GM19193 (cell line): Measurements from ENCODE around the gene ECE2.

ENCODE experiments used
- POLR2A ChIP-seq: IDR thresholded peaks from 4 replicates; pipeline ENCODE4 v1.6.1; 2011; ENCODE audit not compliant: insufficient read depth, insufficient read length; ENCODE audit errors: extremely low read depth

ECE2 gene

DNA sequence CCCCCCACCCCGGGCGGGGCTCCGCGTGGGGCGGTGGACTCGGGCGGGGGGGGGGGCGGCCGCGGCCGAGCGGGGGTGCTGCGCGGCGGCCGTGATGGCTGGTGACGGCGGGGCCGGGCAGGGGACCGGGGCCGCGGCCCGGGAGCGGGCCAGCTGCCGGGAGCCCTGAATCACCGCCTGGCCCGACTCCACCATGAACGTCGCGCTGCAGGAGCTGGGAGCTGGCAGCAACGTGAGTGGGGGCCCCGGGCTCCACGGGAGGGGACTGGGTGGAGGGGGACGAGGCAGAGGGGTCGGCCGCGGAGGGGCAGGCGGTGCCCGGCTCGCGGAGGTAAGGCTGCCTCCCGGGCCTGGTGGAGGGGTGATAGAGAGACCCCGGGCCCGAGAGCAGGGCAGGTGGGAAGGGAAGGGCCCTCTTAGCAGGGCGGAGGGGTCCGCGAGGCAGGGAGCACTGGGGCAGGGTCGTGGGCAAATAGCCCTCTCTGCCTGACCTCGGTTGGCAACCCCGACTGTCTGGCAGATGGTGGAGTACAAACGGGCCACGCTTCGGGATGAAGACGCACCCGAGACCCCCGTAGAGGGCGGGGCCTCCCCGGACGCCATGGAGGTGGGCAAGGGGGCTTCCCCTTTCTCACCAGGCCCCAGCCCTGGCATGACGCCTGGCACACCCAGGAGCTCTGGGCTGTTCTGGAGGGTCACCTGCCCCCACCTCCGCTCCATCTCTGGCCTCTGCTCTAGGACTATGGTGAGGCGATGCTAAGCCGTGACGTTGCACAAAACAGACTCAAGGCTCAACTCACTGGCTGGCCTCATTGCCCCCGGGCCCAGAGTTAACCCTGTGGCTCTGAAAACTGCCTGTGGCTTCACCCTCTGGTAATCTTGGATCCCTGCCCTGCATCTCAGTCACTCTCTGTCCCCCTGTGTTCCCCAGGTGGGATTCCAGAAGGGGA, at the start of gene ECE2:
TSS of gene ECE2 (plus strand) at position 62 of the 950 bp plus-strand sequence. CDS start at position 194, 132 bp downstream.
- TF ChIP-seq POLR2A, result no peak

DNA sequence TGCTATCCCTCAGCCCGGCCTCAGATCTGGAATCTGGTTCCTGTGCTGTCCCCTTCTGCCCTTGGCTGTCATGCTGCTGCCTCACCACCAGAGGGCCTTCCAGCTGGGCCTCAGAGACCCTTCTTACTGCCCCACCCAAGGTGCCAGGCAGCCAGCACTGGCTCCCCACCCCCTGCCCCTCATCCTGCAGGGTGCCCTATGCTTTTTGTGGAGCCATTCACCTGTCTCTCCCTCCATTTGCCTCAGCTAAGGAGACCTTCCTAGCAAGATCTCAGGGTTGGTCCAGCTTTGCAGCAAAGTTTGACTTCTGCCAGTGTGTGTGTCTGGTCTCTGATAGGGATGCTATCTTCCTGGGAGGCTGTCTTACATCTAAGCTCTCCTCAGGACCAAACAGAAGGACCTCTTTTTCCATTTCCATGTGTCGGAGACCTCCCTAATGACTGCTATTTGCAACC, 48.3 kb upstream of the ECE2 start:
- no peak for TF ChIP-seq POLR2A

DNA sequence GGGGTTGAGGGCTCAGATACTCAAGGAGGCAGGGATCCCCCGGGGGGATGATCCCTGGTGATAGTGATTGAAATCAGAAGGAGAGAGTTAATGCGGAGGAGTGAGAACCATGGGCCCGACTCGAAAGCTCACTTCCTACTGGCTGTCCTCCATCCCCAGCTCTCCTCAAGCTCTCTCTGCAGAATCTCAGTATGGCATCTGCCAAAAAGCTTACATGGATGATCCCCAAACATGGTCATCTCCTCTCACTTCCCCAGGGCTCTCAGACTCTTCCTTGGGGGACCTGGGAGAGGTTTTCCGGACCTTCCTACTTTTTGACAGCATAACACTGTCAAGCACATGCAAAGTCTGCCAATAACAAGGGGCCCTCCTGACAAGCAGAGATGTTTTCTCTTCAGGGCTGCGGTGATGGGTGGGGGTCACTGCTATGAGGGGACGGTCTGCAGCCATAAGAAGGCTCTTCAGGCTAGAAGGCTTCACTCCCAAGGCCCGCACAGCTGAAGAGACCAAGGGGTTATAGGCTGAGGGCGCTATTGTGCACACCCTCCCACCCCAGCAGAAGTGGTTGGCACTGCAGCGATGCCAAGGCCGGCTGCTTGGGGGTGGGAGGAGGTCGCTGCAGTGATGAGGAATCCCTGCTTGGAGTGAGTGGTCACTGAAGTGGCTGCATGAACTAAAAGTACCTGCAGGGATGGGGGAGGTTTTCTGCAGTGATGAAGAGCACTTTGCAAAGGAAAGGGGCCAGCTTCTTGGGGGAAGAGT, 47.3 kb upstream of the ECE2 start:
- TF ChIP-seq POLR2A, result no peak

DNA sequence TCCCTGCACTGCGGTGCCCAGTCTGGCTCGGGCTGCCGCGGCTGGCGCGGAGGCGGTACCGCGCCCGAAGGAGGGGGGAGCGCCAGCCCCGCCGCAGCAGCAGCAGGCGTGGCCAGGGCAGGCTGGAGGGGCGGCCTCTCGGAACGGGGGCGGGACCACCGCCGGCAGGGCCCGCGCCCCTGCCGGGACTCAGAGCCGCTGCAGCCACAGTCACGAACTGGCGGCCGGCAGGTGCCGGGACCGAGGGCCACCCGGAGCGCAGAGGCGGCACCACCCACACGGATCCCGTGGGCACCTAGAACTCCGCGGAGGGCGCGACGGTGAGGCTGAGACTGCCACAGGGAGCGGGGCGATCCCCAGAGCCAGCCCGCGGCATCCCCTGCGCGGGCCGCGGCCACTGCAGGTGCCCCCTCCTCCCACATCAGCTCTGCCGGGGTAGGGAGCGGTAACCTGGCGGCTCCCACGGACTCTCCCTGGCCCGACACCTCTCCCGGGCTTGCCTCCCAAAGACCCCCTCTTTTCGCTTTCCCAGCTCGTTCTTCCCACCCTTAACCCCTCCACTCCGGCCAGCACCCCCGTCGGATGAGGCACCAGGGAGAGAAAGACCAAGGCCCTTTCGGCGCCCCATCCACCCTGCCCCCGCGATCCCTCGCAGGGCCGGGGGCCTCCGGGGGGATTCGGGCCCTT, 46.3 kb upstream of the ECE2 start, which contains the start of gene VWA5B2:
TSS of gene VWA5B2 (plus strand) at position 192 of the 687 bp plus-strand sequence. CDS start 944 bp downstream, outside the sequence.
- TF ChIP-seq POLR2A, result no peak

DNA sequence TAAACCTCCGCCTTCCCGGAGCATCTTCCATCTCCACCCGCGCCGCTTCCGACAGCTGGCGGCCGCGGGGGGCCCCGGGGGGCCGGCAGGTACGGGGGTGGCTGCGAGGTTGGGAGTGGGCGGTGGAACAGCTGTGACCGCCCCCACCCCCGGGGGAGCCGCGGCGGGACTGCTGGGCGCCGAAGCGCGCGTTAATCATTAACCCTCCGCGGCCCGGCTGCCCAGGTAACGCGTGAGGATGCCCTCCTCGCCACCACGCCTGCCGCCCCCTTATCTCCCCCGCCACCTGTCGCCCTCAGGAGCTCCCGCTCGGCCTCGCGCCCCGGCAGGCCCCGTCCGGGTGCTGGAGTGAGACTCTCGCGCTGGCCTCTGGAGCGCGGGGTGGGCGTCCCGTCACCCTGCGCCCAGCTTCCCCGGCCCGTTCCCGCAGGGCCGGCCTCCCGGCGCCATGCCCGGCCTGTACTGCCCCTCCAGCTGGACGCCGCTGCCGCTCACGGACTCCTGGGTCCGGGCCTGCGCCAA, 45.7 kb upstream of the ECE2 start:
- no peak for TF ChIP-seq POLR2A

DNA sequence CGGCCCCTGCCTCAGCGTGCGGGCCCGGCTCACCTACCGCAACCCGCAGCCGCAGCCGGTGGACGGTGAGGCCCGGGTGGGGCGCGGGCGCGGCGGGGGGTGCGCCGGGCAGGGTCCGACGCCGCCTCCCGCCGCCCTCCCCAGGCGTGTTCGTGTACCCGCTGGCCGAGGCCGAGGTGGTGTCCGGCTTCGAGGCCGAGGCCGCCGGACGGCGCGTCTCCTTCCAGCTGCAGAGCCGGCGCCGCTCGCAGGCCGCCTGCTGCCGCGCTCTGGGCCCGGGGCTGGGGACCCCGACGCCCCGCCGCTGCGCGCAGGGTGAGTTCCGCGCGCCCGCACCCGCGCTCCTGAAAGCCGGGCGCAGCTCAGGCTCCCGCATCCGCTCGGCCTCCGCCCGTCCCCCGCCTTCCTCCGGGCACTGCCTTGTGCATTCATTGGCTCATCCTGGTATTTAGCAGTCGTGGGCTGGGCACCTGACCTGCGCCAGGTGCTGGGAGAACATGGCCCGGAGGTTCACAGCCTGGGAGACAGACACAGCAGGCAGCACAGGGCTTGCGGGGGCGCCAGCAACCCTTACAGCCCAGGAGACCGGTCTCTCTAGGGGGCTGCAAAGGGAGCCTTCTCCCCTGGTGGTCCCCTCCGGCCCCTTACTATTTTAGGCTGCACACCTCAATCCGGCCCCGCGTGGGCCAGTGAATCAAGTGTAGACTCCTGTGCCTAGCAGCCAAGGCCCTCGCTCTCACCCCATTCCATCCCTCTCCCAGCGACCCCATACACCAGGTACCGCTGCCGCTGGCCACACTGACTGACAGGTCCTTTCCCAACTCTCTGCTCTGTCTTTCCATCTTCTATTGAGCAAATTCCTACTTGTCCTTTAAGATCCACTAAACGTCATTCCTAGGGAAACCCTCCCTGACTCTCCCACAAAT, 45.0 kb upstream of the ECE2 start:
- no peak for TF ChIP-seq POLR2A

DNA sequence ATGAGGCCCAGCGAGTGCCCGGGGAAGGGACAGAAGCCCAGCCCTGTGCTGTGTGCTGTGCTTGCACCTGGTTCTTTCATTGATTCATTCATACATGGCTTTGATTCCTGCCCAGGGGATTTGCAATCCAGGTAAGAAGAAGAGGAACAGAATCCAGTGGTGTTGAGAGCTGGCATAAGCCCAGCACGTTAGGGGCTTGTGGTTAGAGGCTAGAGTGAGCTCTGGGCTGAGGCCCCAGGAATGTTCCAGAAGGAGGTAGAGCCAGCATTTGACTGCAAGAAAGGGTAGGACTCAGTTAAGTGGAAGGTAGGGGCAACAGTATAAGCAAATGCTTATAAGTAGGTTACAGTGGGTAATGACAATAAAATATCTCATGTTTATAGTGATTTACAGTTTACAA, 44.2 kb upstream of the ECE2 start:
- no peak for TF ChIP-seq POLR2A

DNA sequence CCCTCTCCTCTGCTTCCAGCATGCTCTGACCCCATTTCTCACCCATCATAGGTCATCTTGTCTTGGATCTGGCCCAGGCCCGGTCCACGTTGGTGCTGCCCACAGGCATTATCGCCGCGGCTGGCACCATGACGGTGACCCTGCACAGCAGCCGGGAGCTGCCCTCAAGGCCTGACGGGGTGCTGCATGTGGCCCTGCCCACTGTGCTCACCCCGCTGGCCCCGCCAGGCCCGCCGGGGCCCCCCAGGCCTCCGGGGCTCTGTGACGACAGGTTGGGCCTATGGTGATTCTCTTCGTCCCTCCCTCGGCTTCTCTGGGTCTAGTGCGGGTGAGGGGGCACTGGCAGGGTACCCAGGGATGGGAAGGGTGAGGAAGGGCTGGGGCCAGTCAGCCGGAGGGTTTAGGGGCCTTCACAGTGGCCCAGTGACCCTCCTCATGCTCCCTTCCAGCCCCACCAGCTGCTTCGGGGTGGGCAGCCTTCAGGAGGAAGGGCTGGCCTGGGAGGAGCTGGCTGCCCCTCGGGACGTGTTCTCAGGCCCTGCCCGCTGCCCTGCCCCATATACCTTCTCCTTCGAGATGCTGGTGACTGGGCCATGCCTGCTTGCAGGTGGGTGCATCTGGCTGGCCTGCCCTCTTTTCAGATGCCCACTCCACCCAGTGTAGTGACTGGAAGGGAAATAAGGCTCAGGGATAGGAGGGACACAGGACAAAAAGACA, 42.5 kb upstream of the ECE2 start:
- no peak for TF ChIP-seq POLR2A

DNA sequence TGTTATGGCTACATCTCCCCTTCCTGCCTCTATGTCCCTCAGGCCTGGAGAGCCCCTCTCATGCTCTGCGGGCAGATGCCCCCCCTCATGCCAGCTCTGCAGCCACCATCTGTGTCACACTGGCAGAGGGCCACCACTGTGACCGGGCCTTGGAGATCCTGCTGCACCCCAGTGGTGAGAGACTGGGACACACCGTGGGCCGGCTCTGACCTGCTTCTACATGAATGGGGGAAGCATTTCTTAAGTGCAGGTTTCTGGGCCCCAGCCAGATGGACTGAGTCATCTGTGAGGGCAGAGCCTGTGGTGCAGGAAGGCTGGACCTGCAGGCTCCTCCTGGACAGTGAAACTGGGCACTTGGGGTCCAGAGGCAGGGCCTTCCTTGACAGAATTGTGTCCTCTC, 41.6 kb upstream of the ECE2 start:
- no peak for TF ChIP-seq POLR2A

DNA sequence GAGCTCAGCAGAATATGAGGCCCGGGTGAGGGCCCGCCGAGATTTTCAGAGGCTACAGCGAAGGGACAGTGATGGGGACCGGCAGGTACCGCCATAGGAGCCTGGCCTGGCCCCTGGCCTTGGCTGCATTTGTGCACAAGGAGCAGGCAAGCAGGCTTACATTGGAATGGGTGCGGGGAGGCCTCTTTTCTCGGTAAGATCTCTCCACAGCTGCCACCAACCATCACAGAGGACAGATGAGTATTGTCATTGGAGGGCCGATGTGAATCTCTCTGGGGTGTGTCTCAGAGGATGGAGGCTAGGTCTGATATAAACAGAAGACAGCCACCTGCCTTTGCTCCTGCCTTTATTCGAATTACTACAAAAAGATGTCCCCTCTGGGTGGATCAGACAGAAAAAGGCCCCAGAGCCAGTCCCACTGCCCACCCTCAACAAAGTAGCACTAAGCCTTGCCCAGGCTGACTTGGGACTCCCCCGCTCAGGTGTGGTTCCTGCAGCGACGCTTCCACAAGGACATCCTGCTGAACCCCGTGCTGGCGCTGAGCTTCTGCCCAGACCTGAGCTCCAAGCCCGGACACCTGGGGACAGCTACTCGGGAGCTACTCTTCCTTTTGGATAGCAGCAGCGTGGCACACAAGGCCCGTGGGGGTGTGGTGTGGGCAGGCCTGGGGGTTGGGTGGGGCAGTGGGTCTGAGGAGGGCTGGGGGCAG, 41.0 kb upstream of the ECE2 start:
- TF ChIP-seq POLR2A, result no peak

DNA sequence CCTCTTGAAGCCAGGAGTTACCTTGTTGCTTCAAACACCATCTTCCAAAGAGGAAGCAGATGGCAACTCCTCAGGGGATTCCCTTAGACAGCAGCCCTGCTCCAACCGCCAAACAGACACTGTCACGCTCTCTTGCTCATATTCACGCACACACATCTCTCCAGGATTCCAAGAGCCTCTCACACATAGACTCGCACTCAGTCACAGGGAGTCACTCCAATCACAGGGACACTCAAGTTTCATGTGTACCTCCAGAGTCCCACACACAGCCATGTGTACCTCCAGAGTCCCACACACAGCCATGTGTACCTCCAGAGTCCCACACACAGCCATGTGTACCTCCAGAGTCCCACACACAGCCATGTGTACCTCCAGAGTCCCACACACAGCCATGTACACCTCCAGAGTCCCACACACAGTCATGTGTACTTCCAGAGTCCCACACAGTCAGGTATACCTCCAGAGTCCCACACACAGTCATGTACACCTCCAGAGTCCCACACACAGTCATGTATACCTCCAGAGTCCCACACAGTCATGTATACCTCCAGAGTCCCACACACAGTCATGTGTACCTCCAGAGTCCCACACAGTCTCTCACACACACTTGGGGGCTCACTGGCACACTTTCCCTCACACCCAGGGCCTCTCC, 40.3 kb upstream of the ECE2 start:
- no peak for TF ChIP-seq POLR2A

DNA sequence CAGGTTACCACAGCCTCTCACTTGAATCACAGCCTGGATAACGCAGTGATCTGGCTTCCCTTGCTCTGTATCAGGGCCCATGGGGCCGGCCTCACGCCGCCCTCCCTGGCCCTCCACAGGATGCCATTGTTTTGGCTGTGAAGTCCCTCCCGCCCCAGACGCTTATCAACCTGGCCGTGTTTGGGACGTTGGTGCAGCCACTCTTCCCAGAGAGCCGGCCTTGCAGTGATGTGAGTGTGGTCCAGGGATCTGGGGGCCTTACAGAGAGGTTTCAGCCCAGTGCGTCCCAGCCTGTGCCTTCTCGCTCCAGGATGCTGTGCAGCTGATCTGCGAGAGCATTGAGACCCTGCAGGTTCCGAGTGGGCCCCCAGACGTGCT, 39.8 kb upstream of the ECE2 start:
- TF ChIP-seq POLR2A, result no peak
